ENCODE data around the gene MED7.

DNA sequence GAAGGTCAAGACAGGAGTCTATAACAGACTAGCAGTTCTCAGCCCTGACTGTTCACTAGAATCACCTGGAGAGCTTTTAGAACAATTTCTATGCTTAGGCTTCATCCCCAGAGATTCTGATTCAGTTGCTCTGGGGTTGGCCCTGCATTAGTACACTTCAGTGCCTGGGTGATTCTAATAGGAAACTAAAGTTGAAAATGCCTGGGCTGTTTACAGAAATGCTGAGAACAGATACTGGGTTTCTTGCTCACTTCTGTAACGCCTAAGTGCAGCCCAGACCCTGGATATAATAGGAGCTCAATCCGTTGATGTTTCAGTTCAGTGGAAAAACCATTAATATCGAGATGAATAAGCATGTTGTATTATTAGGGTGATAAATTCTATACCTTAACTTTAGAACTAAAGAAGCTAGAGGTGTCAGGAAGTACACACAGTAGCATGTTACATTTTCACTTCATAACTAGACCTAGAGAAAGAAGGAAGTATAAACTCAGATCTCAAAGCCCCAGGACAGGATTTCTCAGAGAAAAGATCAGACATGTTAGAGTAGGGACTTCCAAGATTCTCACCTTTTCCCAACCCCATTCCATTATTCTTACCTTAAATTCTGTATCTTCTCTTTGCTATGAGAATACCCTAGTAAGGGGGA lies 54.2 kb downstream of the MED7 start:
- TF ChIP-seq SMC3 (IDR thresholded peaks at IDR 0.05; ENCODE audit: borderline replicate concordance, low read length) (no peak), RAD21 (IDR thresholded peaks at IDR 0.05; ENCODE audit: insufficient read depth, low read depth, low read length) (no peak), ZNF384 (IDR thresholded peaks at IDR 0.05; ENCODE audit: borderline replicate concordance, low read depth, low read length) (no peak), KLF5 (IDR thresholded peaks at IDR 0.05; ENCODE audit: partially characterized antibody) (no peak), ESRRA (IDR thresholded peaks at IDR 0.05; ENCODE audit: low read length) (no peak), POLR2AphosphoS5 (IDR thresholded peaks at IDR 0.05; ENCODE audit: low read length) (no peak)
- TF ChIP-seq, protein P1, sequence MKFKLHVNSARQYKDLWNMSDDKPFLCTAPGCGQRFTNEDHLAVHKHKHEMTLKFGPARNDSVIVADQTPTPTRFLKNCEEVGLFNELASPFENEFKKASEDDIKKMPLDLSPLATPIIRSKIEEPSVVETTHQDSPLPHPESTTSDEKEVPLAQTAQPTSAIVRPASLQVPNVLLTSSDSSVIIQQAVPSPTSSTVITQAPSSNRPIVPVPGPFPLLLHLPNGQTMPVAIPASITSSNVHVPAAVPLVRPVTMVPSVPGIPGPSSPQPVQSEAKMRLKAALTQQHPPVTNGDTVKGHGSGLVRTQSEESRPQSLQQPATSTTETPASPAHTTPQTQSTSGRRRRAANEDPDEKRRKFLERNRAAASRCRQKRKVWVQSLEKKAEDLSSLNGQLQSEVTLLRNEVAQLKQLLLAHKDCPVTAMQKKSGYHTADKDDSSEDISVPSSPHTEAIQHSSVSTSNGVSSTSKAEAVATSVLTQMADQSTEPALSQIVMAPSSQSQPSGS (IDR thresholded peaks at IDR 0.05; ENCODE audit: low read length) = no peak; the same call in 1 of the 2 replicates
- TF ChIP-seq, protein P2, sequence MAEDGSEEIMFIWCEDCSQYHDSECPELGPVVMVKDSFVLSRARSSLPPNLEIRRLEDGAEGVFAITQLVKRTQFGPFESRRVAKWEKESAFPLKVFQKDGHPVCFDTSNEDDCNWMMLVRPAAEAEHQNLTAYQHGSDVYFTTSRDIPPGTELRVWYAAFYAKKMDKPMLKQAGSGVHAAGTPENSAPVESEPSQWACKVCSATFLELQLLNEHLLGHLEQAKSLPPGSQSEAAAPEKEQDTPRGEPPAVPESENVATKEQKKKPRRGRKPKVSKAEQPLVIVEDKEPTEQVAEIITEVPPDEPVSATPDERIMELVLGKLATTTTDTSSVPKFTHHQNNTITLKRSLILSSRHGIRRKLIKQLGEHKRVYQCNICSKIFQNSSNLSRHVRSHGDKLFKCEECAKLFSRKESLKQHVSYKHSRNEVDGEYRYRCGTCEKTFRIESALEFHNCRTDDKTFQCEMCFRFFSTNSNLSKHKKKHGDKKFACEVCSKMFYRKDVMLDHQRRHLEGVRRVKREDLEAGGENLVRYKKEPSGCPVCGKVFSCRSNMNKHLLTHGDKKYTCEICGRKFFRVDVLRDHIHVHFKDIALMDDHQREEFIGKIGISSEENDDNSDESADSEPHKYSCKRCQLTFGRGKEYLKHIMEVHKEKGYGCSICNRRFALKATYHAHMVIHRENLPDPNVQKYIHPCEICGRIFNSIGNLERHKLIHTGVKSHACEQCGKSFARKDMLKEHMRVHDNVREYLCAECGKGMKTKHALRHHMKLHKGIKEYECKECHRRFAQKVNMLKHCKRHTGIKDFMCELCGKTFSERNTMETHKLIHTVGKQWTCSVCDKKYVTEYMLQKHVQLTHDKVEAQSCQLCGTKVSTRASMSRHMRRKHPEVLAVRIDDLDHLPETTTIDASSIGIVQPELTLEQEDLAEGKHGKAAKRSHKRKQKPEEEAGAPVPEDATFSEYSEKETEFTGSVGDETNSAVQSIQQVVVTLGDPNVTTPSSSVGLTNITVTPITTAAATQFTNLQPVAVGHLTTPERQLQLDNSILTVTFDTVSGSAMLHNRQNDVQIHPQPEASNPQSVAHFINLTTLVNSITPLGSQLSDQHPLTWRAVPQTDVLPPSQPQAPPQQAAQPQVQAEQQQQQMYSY (CRISPR knock-in tag; IDR thresholded peaks at IDR 0.05) = no peak
- TF ChIP-seq, protein P3, sequence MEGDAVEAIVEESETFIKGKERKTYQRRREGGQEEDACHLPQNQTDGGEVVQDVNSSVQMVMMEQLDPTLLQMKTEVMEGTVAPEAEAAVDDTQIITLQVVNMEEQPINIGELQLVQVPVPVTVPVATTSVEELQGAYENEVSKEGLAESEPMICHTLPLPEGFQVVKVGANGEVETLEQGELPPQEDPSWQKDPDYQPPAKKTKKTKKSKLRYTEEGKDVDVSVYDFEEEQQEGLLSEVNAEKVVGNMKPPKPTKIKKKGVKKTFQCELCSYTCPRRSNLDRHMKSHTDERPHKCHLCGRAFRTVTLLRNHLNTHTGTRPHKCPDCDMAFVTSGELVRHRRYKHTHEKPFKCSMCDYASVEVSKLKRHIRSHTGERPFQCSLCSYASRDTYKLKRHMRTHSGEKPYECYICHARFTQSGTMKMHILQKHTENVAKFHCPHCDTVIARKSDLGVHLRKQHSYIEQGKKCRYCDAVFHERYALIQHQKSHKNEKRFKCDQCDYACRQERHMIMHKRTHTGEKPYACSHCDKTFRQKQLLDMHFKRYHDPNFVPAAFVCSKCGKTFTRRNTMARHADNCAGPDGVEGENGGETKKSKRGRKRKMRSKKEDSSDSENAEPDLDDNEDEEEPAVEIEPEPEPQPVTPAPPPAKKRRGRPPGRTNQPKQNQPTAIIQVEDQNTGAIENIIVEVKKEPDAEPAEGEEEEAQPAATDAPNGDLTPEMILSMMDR (IDR thresholded peaks at IDR 0.05 in 2 of 3, conservative IDR thresholded peaks at IDR 0.05 in 1 of 3; ENCODE audit: control insufficient read depth in 2 of 3, extremely low read depth in 1 of 3, insufficient read depth in 1 of 3, low read depth in 3 of 3, low read length in 3 of 3) = no peak
- TF ChIP-seq, protein P4, sequence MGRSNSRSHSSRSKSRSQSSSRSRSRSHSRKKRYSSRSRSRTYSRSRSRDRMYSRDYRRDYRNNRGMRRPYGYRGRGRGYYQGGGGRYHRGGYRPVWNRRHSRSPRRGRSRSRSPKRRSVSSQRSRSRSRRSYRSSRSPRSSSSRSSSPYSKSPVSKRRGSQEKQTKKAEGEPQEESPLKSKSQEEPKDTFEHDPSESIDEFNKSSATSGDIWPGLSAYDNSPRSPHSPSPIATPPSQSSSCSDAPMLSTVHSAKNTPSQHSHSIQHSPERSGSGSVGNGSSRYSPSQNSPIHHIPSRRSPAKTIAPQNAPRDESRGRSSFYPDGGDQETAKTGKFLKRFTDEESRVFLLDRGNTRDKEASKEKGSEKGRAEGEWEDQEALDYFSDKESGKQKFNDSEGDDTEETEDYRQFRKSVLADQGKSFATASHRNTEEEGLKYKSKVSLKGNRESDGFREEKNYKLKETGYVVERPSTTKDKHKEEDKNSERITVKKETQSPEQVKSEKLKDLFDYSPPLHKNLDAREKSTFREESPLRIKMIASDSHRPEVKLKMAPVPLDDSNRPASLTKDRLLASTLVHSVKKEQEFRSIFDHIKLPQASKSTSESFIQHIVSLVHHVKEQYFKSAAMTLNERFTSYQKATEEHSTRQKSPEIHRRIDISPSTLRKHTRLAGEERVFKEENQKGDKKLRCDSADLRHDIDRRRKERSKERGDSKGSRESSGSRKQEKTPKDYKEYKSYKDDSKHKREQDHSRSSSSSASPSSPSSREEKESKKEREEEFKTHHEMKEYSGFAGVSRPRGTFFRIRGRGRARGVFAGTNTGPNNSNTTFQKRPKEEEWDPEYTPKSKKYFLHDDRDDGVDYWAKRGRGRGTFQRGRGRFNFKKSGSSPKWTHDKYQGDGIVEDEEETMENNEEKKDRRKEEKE (IDR thresholded peaks at IDR 0.05) = no peak

Data from GM12878 (cell line).